GM18507 (cell line): ENCODE results near the gene TNFSF13B.

ENCODE experiments used
- DNase-seq: peaks from one replicate; pipeline ENCODE4 v3.0.0; 2011; ENCODE audit warnings: low read depth; ENCODE audit not compliant: insufficient read length; ENCODE audit errors: extremely low spot score
- FAIRE-seq: peaks from 2 replicates; lab custom pipeline; 2011; peaks lifted over from hg19 to GRCh38; lab: Jason Lieb, UNC

TNFSF13B gene

DNA sequence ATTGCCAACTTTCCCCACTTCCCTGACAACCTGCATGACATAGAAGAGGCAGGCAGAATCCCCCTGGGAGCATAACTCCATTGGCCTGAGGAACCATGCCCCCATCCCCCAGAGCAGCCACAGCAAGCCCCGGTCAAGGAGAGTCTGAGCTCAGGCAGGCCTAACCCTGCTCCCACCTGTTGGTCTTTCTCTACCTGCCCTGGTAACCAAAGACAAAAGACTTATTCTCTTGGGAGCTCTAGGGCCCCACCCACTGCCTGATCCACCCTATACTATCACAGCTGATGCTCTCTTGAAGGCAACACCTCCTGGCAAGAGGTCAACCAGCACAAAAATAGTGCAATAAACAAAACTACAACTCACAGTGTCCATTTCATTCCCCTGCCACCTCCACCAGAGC is 59.3 kb downstream of the TNFSF13B start:
- DNase-seq (no peak), FAIRE-seq (no peak)

DNA sequence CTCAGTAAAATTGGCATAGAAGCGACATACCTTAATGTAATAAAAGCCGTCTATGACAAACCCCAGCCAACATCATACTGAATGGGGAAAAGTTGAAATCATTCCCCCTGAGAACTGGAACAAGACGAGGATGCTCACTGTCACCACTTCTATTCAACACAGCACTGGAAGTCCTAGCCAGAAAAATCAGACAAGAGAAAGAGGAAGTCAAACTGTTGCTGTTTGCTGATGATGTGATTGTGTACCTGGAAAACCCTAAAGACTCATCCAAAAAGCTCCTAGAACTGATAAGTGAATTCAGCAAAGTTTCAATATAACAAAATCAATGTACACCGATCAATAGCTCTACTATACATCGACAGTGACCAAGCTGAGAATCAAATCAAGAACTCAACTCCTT is 63.3 kb downstream of the TNFSF13B start:
- DNase-seq (no peak), FAIRE-seq (no peak)

DNA sequence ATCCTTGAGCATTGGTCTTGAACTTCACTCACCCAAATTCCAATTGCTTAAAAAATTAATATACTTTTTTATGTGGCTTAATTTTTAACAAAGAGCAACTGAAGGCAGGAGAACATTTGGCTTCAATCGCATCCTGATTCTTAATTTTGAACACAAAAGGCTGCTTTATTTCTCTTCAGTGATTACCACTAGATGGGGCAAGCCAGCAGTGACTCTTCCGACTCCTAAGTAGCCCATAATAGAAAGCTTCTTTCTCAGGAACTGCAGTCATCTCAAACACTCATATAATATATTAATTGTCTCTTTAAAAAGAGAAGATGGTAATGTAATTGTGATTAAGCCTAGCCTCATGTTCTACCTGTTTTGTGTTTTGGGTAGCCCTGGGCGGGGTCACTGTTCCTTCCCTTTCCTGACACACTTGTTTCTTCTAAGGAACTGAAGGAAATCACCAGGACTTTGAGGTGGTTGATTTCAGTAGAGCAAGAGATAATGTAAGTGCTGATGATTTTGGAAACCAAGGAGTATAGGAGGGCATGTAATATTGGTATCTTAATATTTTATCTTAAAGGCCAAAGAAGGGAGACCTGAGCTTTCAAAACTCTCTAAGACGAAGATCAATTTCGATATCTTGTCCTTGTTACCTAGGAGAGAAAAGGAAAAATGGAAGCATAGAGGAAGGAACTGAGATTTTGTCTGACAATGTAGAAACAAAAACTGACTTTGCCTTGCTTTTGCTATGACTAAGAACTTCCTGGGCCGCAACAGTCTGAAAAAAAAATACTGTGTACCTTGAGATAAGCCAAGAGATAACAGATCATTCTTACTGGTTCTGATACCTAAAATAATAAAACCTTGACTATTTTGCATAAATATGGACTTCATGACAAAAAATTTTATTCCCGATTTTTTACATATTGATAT is 73.1 kb downstream of the TNFSF13B start:
- no peak for DNase-seq
- FAIRE-seq: peak; percentile 56

DNA sequence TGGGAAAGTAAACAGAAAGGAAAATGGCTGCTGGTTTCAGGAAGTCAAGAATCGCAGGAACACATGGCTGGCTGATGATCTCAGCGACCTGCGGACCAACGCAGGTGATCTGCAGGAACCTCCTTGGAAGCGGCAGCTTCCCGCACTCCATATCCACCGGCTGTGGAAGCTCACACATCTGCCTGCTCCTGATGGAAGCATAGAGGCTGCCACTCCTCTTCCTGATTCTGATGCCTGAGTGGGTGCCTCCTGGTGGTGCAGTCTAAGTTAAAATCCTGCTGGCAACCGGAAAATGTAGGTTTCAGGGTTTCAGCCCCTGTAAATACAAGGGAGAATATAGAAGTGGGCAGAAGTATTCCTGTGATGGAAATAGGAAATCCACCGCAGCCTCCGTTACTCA is 75.5 kb downstream of the TNFSF13B start:
- FAIRE-seq: no peak
- no peak for DNase-seq

DNA sequence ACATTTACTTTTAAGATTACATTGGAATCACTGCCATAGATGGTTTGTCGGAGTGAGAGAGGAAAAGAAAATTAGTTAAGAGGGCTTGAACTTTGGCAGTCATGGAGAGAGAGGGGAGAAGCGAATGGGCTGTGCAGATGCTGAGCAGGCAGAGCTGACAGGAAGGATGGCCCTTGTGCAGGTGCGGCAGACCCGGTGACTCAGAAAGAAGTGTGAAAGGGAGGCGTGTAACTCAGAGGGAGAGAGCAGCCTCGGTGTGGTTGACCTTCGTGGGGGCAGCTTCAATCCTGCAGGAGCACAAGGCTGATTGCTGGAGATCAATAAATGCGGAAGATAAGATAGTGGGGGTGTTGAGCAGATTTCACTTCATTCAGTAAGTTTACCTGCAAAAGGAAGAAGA is 76.9 kb downstream of the TNFSF13B start:
- DNase-seq: no peak
- FAIRE-seq: no peak

DNA sequence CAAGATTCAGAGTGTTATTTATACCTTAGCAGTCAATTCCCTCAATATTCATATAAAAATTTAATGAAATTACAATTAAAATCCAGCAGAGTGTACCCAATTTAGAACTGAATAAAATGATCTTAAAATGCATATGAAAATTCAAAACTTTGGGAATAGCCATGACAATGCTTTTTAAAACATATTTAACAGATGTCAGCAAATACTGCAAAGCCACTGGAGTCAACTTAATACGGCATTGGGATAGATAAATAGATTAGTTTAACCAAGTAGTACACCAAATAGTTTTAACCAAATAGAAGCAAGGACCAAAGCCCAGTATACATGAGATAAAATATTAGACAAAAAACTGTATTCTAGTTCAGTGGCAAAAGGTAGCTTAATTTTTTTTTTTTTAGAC is 79.8 kb downstream of the TNFSF13B start:
- DNase-seq: no peak
- FAIRE-seq: no peak

DNA sequence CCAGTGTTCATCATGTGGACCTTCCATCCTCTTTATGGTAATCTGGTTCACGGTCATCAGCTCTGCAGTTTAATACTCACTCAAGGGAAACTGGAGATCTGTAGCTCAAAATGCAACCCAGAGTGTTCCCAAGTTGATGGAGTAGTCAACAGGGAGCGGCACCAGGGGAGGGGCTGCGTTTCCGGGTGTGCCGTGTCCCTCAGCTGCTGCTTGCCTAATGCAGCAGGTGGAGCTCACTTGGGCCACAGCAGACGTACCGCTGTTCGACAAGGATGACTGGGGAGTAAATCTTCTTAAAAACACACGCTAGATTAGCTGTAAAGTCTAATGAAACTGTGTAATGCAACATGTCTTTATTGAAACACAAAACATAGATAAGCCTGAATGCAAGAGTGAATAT is 81.1 kb downstream of the TNFSF13B start:
- DNase-seq (no peak), FAIRE-seq (no peak)

DNA sequence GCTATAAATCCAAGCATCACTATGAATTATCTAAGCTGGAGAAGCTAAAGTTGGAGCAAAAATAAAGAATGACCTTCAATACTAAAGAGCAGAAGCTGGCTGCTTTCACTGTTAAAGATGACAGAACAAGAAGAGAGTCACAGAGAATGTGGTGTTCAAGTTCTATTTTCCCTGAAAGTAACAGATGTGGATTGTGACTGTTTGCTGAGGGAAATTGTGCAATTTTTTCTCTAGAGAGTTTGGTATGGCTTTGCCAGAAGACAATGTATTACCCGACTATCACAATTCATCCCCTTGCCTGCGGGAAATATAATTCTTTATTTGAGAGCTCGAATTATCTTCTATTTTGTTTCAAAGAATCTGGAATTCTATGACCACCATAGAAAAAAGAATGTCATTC is 83.1 kb downstream of the TNFSF13B start:
- DNase-seq: no peak
- no peak for FAIRE-seq

DNA sequence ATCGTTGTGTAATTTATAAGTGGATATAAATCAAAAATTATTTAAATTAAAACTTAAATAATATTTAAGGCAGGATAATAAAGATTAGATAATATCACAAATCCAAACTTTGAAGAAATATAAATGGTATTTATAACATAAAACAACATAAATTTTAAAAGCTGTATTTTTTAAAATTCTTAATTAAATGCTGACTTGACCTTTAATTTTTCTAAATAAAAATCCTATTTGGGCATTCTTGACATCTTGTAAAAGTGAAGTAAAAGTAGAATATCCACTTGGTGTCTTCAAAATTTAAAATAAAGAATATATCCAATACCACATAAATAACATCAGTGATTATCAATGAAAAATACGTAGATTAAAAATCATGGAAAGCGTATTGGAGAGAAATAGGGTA is 87.7 kb downstream of the TNFSF13B start:
- DNase-seq: no peak
- no peak for FAIRE-seq
